K562 (cell line): ENCODE measurements around the gene DCLK3.

Experiments used
- BMI1 ChIP-seq: fragments of 150-350 bp; IDR thresholded peaks from 2 replicates; pipeline ENCODE4 v1.6.1; 2014; ENCODE audit warnings: low read length
- CHD1 ChIP-seq: fragments of 200-600 bp; sonication (generic); IDR thresholded peaks from one replicate; pipeline ENCODE4 v1.6.1; 2012; ENCODE audit warnings: mild to moderate bottlenecking, moderate library complexity, low read length, inconsistent platforms
- EZH2 ChIP-seq: IDR thresholded peaks from 2 replicates; pipeline ENCODE4 v1.6.1; 2012; ENCODE audit warnings: low read depth, mild to moderate bottlenecking, inconsistent platforms, low read length, borderline replicate concordance
- FOXK2 ChIP-seq, 2 experiments: fragments of 450-650 bp; IDR thresholded peaks in 1 of 2; conservative IDR thresholded peaks in 1 of 2; 2 replicates each; pipeline ENCODE4 v1.6.1; 2016; ENCODE audit warnings: low read depth in 2 of 2, mild to moderate bottlenecking in 1 of 2
- NFIC ChIP-seq: fragments of 450-650 bp; IDR thresholded peaks from 2 replicates; pipeline ENCODE4 v1.6.1; 2017; ENCODE audit warnings: mild to moderate bottlenecking, inconsistent platforms
- POLR2AphosphoS5 ChIP-seq: IDR thresholded peaks from 2 replicates; pipeline ENCODE4 v1.6.1; 2011; ENCODE audit warnings: mild to moderate bottlenecking, low read depth, low read length, moderate library complexity; ENCODE audit not compliant: control insufficient read depth, insufficient read depth
- POLR2B ChIP-seq: fragments of 450-650 bp; IDR thresholded peaks from 2 replicates; pipeline ENCODE4 v1.6.1; 2018; ENCODE audit warnings: low read depth; ENCODE audit not compliant: partially characterized antibody
- SIN3A ChIP-seq, 2 experiments: fragments of 150-350 bp in 1 of 2; IDR thresholded peaks; 2 replicates each; pipeline ENCODE4 v1.6.1; 2011 to 2016; ENCODE audit warnings: borderline replicate concordance in 2 of 2, low read depth in 2 of 2, low read length in 2 of 2, mild to moderate bottlenecking in 2 of 2, moderate library complexity in 2 of 2; ENCODE audit not compliant: control insufficient read depth in 1 of 2
- SMARCE1 ChIP-seq: fragments of 450-650 bp; IDR thresholded peaks from 2 replicates; pipeline ENCODE4 v1.7.1; 2016; ENCODE audit warnings: mild to moderate bottlenecking
- ZNF124 ChIP-seq: sonication (generic); formaldehyde crosslinking; IDR thresholded peaks from 2 replicates; pipeline ENCODE4 v1.8.1; 2022; ENCODE audit warnings: missing genetic modification reagents
- ZNF146 ChIP-seq: IDR thresholded peaks from one replicate; pipeline ENCODE4 v1.6.1; 2018; ENCODE audit warnings: missing compliant biosample characterization; ENCODE audit not compliant: unreplicated experiment
- ZNF354B ChIP-seq: fragments of 250-450 bp; sonication (Bioruptor Pico); IDR thresholded peaks from 2 replicates; pipeline ENCODE4 v1.4.0; 2020

GRCh38 chr3:36765104-36765503 is 751 bp upstream of the DCLK3 start:
- no peak for TF ChIP-seq ZNF124 (CRISPR knock-in tag)
- no peak for TF ChIP-seq POLR2B
- TF ChIP-seq CHD1: no peak
- no peak for TF ChIP-seq SMARCE1
- TF ChIP-seq NFIC: no peak
- TF ChIP-seq SIN3A (IDR thresholded peaks at IDR 0.05; ENCODE audit: borderline replicate concordance in 2 of 2, control insufficient read depth in 1 of 2, low read depth in 2 of 2, low read length in 2 of 2): no peak
- TF ChIP-seq POLR2AphosphoS5: no peak
- TF ChIP-seq EZH2: no peak
- no peak for TF ChIP-seq BMI1
- TF ChIP-seq FOXK2 (conservative IDR thresholded peaks at IDR 0.05 in 1 of 2, IDR thresholded peaks at IDR 0.05 in 1 of 2; ENCODE audit: low read depth in 2 of 2): no peak
- TF ChIP-seq ZNF354B (CRISPR knock-in tag): no peak
- TF ChIP-seq ZNF146 (CRISPR knock-in tag): no peak
